Hippocampal formation (tissue), 2 donors: ENCODE measurements around the gene DUSP11.
"Not testable (repeated sequence)": the region's sequence is repeated elsewhere in the genome, so short reads cannot be mapped to it uniquely, and the experiment has no call there.

ENCODE experiments used
- DNase-seq, 2 donors: peaks; one replicate each; lab custom pipeline; 2025; lab: John Stamatoyannopoulos, UW

DUSP11 gene

DNA sequence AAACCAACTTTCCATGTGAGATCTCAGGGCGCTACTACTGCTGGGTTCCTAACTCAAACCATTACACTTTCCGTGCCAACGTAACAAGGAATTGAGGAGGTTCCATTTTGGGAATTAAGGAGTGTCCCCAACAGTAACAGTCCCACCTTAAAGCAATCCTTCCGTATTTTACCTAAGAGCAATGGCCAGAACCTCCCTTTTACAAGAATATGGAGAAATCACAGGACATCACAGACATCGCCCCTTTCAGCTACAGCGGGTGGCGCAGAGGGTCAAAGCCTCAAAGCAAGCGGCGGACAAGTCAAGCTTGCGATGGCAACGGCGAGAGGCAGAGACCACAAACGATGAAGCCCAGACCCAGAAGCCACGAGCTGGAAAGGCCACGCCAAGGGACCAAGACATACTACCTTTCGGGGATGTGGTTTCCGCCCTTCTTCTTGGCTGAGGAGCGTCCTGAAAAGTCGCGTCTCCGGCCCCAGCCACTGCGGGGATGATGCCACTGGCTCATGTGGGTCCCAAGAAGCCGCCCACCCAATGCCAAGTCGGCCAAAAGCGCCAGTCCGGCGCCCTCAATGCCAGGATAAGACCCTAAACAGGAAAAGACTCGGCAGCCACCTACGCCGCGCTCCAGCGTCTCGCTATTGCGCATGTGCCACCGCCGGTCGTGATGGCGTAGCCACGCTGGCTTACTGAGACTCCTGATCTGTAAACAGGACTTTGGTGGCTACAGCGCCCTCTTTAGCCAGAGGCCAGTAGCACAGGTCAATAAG, at the start of gene DUSP11:
DUSP11 (minus strand) TSS at position 637 of the 770 bp plus-strand sequence; CDS start at position 508, 129 bp downstream.
- DNase-seq, result peak; percentile 86 to 90

DNA sequence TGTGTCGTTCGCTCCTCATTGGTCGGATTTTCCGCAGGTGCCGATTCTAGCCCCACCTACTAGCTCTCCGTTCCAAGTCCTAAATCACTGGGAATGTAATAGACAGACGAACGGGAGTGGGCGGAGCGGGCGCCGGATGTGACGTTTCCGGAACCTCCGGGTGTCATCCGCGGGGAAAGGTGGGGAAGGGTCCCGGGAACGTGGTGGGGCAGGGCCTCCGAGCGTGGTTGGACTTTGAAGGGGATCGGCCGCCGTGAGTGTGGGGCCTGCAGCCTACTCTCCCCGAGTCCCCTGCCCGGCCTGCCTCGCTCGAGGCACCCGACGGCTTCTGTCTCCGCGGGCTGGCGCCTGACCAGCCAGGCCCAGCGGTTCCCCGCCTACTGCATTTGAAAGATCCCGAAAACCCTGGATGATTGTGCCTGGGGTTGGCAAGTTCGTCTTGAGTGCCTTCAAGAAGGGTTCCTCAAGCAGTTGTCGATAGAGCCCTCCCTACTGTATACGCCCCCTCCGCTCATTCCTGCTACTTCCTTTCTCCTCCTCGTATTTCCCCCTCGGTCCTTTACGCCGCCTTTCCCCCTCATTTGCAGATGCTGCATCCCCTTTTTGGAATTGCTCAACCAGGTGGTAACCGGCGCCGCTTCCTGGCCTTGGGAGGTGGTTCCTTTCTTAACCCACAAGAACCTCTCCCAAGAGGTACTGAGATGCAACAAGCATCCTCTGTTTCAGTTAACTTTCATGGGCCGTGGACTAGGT, 49.1 kb upstream of the DUSP11 start, which contains the start of gene STAMBP:
STAMBP (plus strand) TSS at position 144 of the 753 bp plus-strand sequence. CDS start 1,896 bp downstream, outside the sequence.
- peak; percentile 94 to 97 for DNase-seq

GRCh38 chr2:73828389-73828817, 48.5 kb upstream of the DUSP11 start:
- no peak for DNase-seq

- no peak for DNase-seq
Observed at GRCh38 chr2:73827660-73828388, 47.9 kb upstream of the DUSP11 start.

- DNase-seq, result no peak
Observed at GRCh38 chr2:73827018-73827417, 47.1 kb upstream of the DUSP11 start.

- DNase-seq, result no peak
Observed at GRCh38 chr2:73825408-73825807, 45.5 kb upstream of the DUSP11 start.

DNA sequence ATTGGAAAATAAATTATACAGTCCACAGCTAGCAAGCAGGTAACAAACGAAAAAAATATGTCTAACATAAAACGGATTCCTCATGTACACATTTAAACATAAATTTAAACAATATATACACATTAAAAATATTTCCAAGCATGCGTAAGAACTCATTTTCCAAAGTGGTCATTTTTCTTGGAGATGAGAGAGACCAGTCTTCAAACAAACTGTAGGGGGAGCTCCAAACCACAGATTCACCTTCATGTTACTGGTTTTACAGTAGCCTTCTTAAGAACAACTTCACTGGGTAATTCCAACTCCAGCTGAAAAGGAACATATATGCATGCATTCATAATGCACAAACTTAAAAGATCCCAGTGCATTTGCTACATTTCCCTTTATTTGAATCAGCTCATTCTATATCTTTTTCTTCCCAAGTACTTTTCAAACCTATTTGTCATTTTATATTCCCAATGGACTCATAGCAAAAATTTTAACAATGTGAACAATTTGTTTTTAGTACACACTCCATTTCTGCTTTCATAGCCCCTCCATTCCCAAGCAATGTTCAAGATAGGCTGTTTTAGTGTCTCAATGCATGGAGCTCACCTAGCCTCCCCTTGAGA, 44.1 kb upstream of the DUSP11 start:
- DNase-seq, result peak in 1 of 2 donors; percentile 63

DNA sequence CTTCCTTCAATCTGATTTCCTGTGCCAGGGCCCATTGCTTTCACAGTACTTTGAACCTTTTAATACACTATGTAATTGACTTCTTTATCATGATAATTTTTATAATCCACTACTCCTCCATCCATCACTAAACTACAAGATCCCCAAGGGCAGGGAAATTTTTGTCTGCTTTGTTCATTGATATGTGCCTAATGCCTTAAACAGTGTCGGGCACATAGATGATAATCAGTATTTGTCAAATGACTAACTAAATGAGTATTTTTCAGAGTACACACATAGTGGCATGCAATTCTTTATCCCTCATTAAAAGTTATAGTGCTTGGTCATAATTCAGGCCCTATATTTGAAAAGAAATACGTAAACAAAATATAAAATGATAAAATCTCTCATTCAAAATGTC, 43.5 kb upstream of the DUSP11 start:
- no peak for DNase-seq

GRCh38 chr2:73822991-73823390, 43.1 kb upstream of the DUSP11 start:
- no peak for DNase-seq

- DNase-seq, result no peak
Observed at GRCh38 chr2:73822276-73822675, 42.4 kb upstream of the DUSP11 start.

GRCh38 chr2:73821669-73822068, 41.8 kb upstream of the DUSP11 start:
- DNase-seq, result no peak

- no peak for DNase-seq
Observed at GRCh38 chr2:73821227-73821626, 41.3 kb upstream of the DUSP11 start.

- no peak for DNase-seq
Observed at GRCh38 chr2:73818296-73818695, 38.4 kb upstream of the DUSP11 start.

DNA sequence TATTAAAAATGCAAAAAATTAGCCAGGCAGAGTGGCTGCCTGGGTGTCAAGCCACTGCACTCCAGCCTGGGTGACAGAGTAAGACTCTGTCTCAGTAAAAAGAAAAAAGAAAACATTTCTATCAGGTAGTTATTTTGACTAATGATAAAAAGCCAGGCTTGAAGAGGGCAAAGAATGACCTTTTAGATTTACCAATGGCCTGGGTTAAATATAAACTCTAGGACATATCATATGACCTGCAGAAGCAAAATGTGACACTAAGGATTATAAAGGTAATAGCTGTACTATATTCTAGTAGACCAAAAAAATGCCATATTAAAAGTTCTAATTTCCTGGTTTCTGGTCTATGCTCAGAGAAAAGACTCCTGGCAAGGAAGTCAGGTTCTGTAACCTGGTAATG, 32.7 kb upstream of the DUSP11 start:
- DNase-seq, result no peak

DNA sequence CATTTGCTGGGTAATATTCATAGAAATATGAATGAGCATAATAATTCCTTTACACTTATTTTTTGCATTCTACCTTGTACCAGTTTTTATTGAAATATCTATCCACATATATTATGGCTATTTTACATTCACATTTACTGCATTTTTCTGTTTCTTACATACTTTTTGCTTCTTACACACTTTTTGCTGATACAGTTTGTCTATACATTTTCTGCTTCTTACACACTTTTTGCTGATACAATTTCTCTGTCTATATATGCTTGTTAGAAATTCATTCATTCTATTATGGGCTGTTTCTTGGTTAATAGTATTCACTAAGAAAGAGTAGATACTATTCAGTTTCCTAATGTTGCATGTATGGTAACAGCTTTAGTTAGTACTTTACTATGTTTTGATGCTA, 32.0 kb upstream of the DUSP11 start:
- DNase-seq, result no peak

DNA sequence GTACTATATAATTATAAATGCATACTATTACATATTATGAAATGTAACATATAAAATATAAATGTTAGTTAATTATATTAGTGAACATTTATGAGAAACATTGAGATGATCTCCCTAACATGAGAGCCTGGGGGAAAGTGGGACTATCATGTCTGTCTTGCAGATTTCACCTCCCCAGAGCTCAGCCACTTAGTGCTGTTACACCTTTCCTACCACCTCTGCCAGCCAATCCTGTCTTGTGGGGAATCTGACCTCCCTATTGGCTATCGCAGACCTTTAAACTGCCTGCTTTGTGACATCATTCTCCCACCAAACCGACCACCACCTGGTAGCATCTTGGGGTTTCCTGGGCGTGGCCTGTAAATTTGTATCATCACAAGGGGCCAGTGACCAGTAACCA, 4.0 kb upstream of the DUSP11 start, which contains the start of gene C2orf78:
C2orf78 (plus strand) TSS at position 301 of the 400 bp plus-strand sequence. CDS start 127 bp downstream, outside the sequence.
- DNase-seq, result not testable (repeated sequence)

DNA sequence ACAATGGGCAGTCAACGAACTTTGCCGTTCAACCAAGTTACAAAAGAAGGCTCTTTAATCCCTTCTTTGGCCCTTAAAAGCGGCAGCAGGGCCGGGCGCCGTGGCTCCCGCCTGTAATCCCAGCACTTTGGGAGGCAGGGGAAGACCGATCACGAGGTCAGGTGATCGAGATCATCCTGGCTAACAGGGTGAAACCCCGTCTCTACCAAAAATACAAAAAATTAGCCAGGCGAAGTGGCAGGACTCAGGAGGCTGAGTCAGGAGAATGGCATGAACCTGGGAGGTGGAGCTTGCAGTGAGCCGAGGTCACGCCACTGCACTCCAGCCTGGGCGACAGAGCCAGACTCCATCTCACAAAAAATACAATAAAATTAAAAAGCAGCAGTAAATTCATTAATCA, 3.5 kb upstream of the DUSP11 start:
- not testable (repeated sequence) for DNase-seq

DNA sequence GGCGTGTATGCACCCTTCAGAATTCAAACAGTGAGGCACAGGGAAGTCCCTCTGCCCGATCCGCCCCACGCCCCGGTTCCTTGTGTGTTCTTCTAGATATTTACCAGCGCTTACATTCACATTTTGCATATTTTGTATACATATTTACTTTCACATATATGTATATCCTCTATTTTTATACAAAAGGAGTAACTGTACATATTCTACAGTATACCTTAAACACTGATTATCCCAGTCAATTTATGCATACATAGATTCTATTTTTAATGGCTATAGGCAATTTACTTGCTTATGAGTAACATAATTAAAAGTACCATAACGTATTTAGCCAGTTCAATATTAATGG, 307 bp upstream of the DUSP11 start:
- DNase-seq, result no peak

DNA sequence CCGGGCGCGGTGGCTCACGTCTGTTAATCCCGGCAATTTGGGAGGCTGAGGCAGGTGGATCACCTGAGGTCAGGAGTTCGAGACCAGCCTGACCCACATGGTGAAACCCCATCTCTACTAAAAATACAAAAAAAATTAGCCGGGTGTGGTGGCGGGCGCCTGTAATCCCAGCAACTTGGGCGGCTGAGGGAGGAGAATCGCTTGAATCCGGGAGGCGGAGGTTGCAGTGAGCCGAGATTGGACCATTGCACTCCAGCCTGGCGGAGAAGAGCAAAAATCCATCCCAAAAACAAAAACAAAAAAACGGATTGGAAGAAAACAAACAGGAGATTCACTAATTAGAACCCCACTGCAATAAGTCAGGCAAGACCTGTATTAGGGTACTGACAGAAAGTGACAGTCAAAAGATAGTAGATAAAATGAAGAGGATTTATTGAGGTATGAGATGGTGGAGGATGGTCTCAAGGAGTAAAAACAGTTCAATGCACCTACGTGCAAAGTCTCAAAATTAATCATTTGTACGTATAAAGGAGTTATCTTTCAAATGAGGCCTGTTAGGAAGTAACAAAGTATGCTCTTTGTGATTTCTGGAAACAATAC, 936 bp downstream of the DUSP11 start:
- not testable (repeated sequence) for DNase-seq

DNA sequence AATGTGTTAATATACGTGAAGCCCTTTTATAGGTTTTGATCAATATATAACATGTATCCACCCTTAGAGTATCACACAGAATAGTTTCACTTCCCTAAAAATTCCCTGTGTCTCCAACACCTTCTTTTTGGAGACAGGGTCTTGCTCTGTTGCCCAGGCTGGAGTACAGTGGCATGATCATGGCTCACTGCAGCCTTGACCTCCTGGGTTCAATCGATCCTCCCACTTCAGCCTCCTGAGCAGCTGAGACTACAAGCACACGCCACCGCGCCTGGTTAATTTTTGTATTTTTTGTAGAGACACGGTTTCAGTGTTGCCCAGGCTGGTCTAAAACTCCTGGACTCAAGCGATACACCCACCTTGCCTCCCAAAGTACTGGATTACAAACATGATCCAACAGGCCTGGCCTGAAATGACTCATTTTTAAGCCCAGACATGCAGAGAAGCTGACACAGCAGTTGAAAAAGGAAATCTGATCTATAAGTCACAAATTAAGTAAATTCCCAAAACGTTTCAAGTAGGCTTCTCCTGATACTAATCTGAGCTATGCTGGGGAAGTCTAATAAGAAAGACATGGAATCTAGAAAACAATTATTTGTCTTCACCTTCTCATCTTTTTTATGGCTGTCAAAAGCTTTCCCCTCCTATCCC, 2.9 kb downstream of the DUSP11 start:
- DNase-seq, result no peak

DNA sequence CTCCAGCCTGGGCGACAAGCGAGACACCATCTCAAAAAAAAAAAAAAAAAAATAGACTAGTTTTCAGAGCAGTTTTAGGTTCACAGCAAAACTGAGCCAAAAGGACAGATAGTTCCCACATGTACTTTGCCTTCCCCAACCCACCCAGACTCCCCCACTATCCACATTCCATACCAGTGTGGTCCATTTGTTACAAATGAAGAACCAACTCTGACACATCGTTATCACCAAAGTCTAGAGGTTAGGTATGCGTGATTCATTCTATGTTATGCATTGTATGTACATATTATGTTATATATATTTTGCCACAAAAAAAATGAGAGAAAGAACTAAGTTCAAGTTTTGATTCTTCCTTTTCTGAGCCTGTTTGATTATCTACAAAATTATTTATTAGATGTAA, 3.5 kb downstream of the DUSP11 start:
- no peak for DNase-seq
